ENCODE measurements around the gene MUC6. TPM values are rescaled to one million over a fixed set of nuclear protein-coding genes. Genes with fewer than 3 reads are reported as not detected.

Gene MUC6
- total RNA-seq, 4 donors from 2014 or later = 0.19 TPM; not detected in 3

GRCh38 chr11:1050581-1051355, 14.2 kb upstream of the MUC6 start:
- H3K9me3 ChIP-seq = no peaks in the 10 kb centered on the region
- H3K4me3 ChIP-seq = peak overlapping the region in 1 of 4 donors; percentile 16
- no peak overlapping the region for H3K27ac ChIP-seq
- intact Hi-C loops (cut with DNase I) = loop anchor here (5.0 kb wide), 2 partner anchors 123 to 203 kb away; partner anchors contain the start of gene AP2A2
- WGBS, 2 donors = 33 to 44% methylated on average over 4 to 14 of the region's 39 CpGs
- TF ChIP-seq POLR2A (IDR thresholded peaks at IDR 0.05) (no peak), CTCF (IDR thresholded peaks at IDR 0.05) (peak; percentile 70 to 99 (median 95))
- no peak for DNase-seq
- no peaks in the 10 kb centered on the region for H3K36me3 ChIP-seq
- H3K4me1 ChIP-seq = peaks cover 6 to 41% (median 7%) of the 10 kb centered on the region in 3 donors
- peaks cover 0 to 87% (median 3%) of the 10 kb centered on the region in 4 donors for H3K27me3 ChIP-seq

- no peak for DNase-seq
- Histone ChIP-seq H3K36me3 (no peaks in the 10 kb centered on the region), H3K27me3 (peaks cover 0 to 80% (median 2%) of the 10 kb centered on the region in 4 donors), H3K4me3 (no peak overlapping the region), H3K9me3 (no peaks in the 10 kb centered on the region), H3K27ac (no peak overlapping the region), H3K4me1 (peaks cover 6 to 40% (median 7%) of the 10 kb centered on the region in 3 donors)
- WGBS, 2 donors = 53 to 100% methylated on average over 1 to 8 of the region's 18 CpGs
- intact Hi-C loops (cut with DNase I) = loop anchor here (5.0 kb wide), 2 partner anchors 123 to 203 kb away; partner anchors contain the start of gene AP2A2
- TF ChIP-seq POLR2A (IDR thresholded peaks at IDR 0.05) (no peak), CTCF (IDR thresholded peaks at IDR 0.05) (no peak)
These were observed 13.5 kb upstream of the MUC6 start for GRCh38 chr11:1049911-1050580.

GRCh38 chr11:1049431-1049891, 12.9 kb upstream of the MUC6 start:
- no peak for DNase-seq
- intact Hi-C loops (cut with DNase I) = no loop called here
- H3K36me3 ChIP-seq = no peaks in the 10 kb centered on the region
- peaks cover 6 to 35% (median 7%) of the 10 kb centered on the region in 3 donors for H3K4me1 ChIP-seq
- no peak for TF ChIP-seq CTCF (IDR thresholded peaks at IDR 0.05)
- no peak for TF ChIP-seq POLR2A (IDR thresholded peaks at IDR 0.05)
- WGBS, 2 donors = 24 to 31% methylated on average over 3 to 9 of the region's 13 CpGs
- peaks cover 0 to 74% (median 2%) of the 10 kb centered on the region in 4 donors for H3K27me3 ChIP-seq
- H3K4me3 ChIP-seq = no peak overlapping the region
- no peak overlapping the region for H3K27ac ChIP-seq
- no peaks in the 10 kb centered on the region for H3K9me3 ChIP-seq

GRCh38 chr11:1049071-1049405, 12.5 kb upstream of the MUC6 start:
- H3K4me3 ChIP-seq = no peak overlapping the region
- no peaks in the 10 kb centered on the region for H3K9me3 ChIP-seq
- H3K27ac ChIP-seq = no peak overlapping the region
- no peaks in the 10 kb centered on the region for H3K36me3 ChIP-seq
- DNase-seq = no peak
- intact Hi-C loops (cut with DNase I) = no loop called here
- WGBS, 2 donors = 80% methylated on average over 1 of the region's 6 CpGs; no CpG with 5 or more reads in 1 of the 2 donors
- H3K27me3 ChIP-seq = peaks cover 0 to 70% (median 2%) of the 10 kb centered on the region in 4 donors
- TF ChIP-seq POLR2A (IDR thresholded peaks at IDR 0.05) (no peak), CTCF (IDR thresholded peaks at IDR 0.05) (no peak)
- peaks cover 6 to 30% (median 7%) of the 10 kb centered on the region in 3 donors for H3K4me1 ChIP-seq
